ENCODE measurements around the gene ARHGEF28. TPM values are rescaled to one million over a fixed set of nuclear protein-coding genes. Genes with fewer than 3 reads are reported as not detected.

ARHGEF28 gene
- total RNA-seq, 1 experiment from 2014 or later: 0.57 TPM

GRCh38 chr5:73729329-73729728, 103.3 kb downstream of the ARHGEF28 start:
- no peak overlapping the region for H2AFZ ChIP-seq (ENCODE audit: low read length)
- no peak overlapping the region for H4K5ac ChIP-seq (ENCODE audit: insufficient read length, low read depth, low read length)
- TF ChIP-seq CTCF (conservative IDR thresholded peaks at IDR 0.05): no peak
- Mint-ChIP-seq H3K27me3 (ENCODE audit: low read depth) (no peaks in the 10 kb centered on the region), H3K4me3 (no peak overlapping the region), H3K27ac (no peak overlapping the region), H3K4me1 (no peaks in the 10 kb centered on the region), H3K9me3 (peaks cover 0 to 2% of the 10 kb centered on the region in 2 experiments; a peak in 2 of 5 replicates), H3K36me3 (ENCODE audit: insufficient read depth in 1 of 3, low read depth in 3 of 3) (no peaks in the 10 kb centered on the region)
- no peak overlapping the region for H3K56ac ChIP-seq (ENCODE audit: insufficient read length, low read depth, low read length)
- H3K23me2 ChIP-seq (ENCODE audit: insufficient read length, low read depth, low read length, poor library complexity, severe bottlenecking): no peaks in the 10 kb centered on the region
- no peak overlapping the region for H2BK120ac ChIP-seq (ENCODE audit: low read depth, low read length, poor library complexity, severe bottlenecking)
- H4K20me1 ChIP-seq (ENCODE audit: control insufficient read depth, insufficient read depth, insufficient read length): no peaks in the 10 kb centered on the region
- no peak overlapping the region for H3K4ac ChIP-seq (ENCODE audit: low read depth, low read length)
- no CpG with 5 or more reads among the region's 3 CpGs for WGBS (ENCODE audit: extremely low coverage, insufficient read length, low lambda C conversion rate)
- no peak overlapping the region for H3K23ac ChIP-seq (ENCODE audit: insufficient read length, low read depth, low read length)
- DNase-seq: no peak
- H3K9me3 ChIP-seq (ENCODE audit: control insufficient read depth, low read depth, low read length): no peaks in the 10 kb centered on the region
- no peak overlapping the region for H2BK5ac ChIP-seq (ENCODE audit: insufficient read length, low read length)
- no peak overlapping the region for H4K8ac ChIP-seq (replicated peaks; ENCODE audit: insufficient read length, low read depth, low read length)
- no peak overlapping the region for H3K27ac ChIP-seq (ENCODE audit: insufficient read length, low read depth, low read length)
- no peak overlapping the region for H3K14ac ChIP-seq (ENCODE audit: insufficient read depth, low read length)
- no peak overlapping the region for H3K18ac ChIP-seq (ENCODE audit: insufficient read length, low read depth, low read length)
- no peak overlapping the region for H3K9ac ChIP-seq (ENCODE audit: extremely low read depth, insufficient read length, low read length)
- no peak overlapping the region for H2AK5ac ChIP-seq (ENCODE audit: insufficient read length, low read length)
- no peak overlapping the region for H4K91ac ChIP-seq (ENCODE audit: insufficient read length, low read depth, low read length)
- H3K4me2 ChIP-seq (ENCODE audit: insufficient read depth, insufficient read length, low read length): no peak overlapping the region
- no peak overlapping the region for H3T11ph ChIP-seq (ENCODE audit: low read length)
- no peaks in the 10 kb centered on the region for H3K27me3 ChIP-seq (ENCODE audit: insufficient read depth, low read length)
- H2BK20ac ChIP-seq (ENCODE audit: low read depth, low read length, poor library complexity, severe bottlenecking): no peak overlapping the region
- H3K79me2 ChIP-seq (ENCODE audit: insufficient read depth, low read length): no peaks in the 10 kb centered on the region
- H2BK12ac ChIP-seq (ENCODE audit: insufficient read length, low read depth, low read length): no peak overlapping the region
- no peaks in the 10 kb centered on the region for H3K79me1 ChIP-seq (ENCODE audit: insufficient read depth, low read depth, low read length, poor library complexity, severe bottlenecking)
- no peaks in the 10 kb centered on the region for H3K4me1 ChIP-seq (ENCODE audit: insufficient read depth, low read length)
- no peak overlapping the region for H2BK15ac ChIP-seq (ENCODE audit: low read depth, low read length)
